Measurements from ENCODE around the gene FRMD8. TPM values are rescaled to one million over a fixed set of nuclear protein-coding genes. Genes with fewer than 3 reads are reported as not detected.

FRMD8 gene
- total RNA-seq, 3 donors from 2014 or later (not counting 1 experiment from before 2014, with no cell fraction given) = 45.6 to 58.4 (median 57.7) TPM

GRCh38 chr11:65404638-65405339 lies 18.4 kb downstream of the FRMD8 start:
- peaks cover 53% of the 10 kb centered on the region for H3K36me3 ChIP-seq (ENCODE audit: control insufficient read depth, insufficient read depth, low read length)
- Mint-ChIP-seq H3K9me3 (no peaks in the 10 kb centered on the region), H3K27ac (no peak overlapping the region), H3K4me3 (no peak overlapping the region), H3K4me1 (no peaks in the 10 kb centered on the region), H3K36me3 (peaks cover 6% of the 10 kb centered on the region), H3K27me3 (ENCODE audit: low read depth in 2 of 2) (no peaks in the 10 kb centered on the region)
- H3K27me3 ChIP-seq (ENCODE audit: control insufficient read depth, insufficient read depth, low read length) = no peaks in the 10 kb centered on the region
- DNase-seq (no peak), ATAC-seq (no peak)
- H3K4me1 ChIP-seq (ENCODE audit: control insufficient read depth, insufficient read depth, low read length) = peaks cover 14% of the 10 kb centered on the region
- intact Hi-C loops (cut with micrococcal nuclease) = no loop called here
- H3K9me3 ChIP-seq (ENCODE audit: control insufficient read depth, insufficient read depth, low read length) = no peaks in the 10 kb centered on the region
- H3K27ac ChIP-seq (ENCODE audit: low read length) = no peak overlapping the region
- no peak overlapping the region for H3K4me3 ChIP-seq (ENCODE audit: low read length)
- WGBS (ENCODE audit: insufficient coverage) = 89% methylated on average over 24 of the region's 24 CpGs
- TF ChIP-seq CTCF (IDR thresholded peaks at IDR 0.05) = no peak

- Mint-ChIP-seq H3K9me3 (no peaks in the 10 kb centered on the region), H3K4me1 (peaks cover 6 to 8% of the 10 kb centered on the region in 2 donors), H3K27me3 (ENCODE audit: low read depth in 2 of 2) (no peaks in the 10 kb centered on the region), H3K36me3 (no peaks in the 10 kb centered on the region), H3K27ac (no peak overlapping the region), H3K4me3 (no peak overlapping the region)
- no peak overlapping the region for H3K4me3 ChIP-seq (ENCODE audit: low read length)
- TF ChIP-seq CTCF (IDR thresholded peaks at IDR 0.05) = no peak
- no peaks in the 10 kb centered on the region for H3K27me3 ChIP-seq (ENCODE audit: control insufficient read depth, insufficient read depth, low read length)
- H3K27ac ChIP-seq (ENCODE audit: low read length) = no peak overlapping the region
- no peaks in the 10 kb centered on the region for H3K9me3 ChIP-seq (ENCODE audit: control insufficient read depth, insufficient read depth, low read length)
- 94% methylated on average over 29 of the region's 29 CpGs for WGBS (ENCODE audit: insufficient coverage)
- peaks cover 37% of the 10 kb centered on the region for H3K36me3 ChIP-seq (ENCODE audit: control insufficient read depth, insufficient read depth, low read length)
- ATAC-seq = peak in 1 of 3 donors; percentile 8
- no peak for DNase-seq
- intact Hi-C loops (cut with micrococcal nuclease) = no loop called here
- H3K4me1 ChIP-seq (ENCODE audit: control insufficient read depth, insufficient read depth, low read length) = peaks cover 7% of the 10 kb centered on the region
These were observed 24.7 kb downstream of the FRMD8 start for GRCh38 chr11:65410936-65411680.

GRCh38 chr11:65411681-65412070 lies 25.2 kb downstream of the FRMD8 start:
- H3K4me1 Mint-ChIP-seq = peaks cover 12 to 14% of the 10 kb centered on the region in 2 donors
- no peak overlapping the region for H3K27ac Mint-ChIP-seq
- ATAC-seq (no peak), DNase-seq (no peak)
- intact Hi-C loops (cut with micrococcal nuclease) = no loop called here
- H3K9me3 ChIP-seq (ENCODE audit: control insufficient read depth, insufficient read depth, low read length) = no peaks in the 10 kb centered on the region
- H3K27ac ChIP-seq (ENCODE audit: low read length) = no peak overlapping the region
- no peak for TF ChIP-seq CTCF (IDR thresholded peaks at IDR 0.05)
- no peak overlapping the region for H3K4me3 Mint-ChIP-seq
- peaks cover 13% of the 10 kb centered on the region for H3K4me1 ChIP-seq (ENCODE audit: control insufficient read depth, insufficient read depth, low read length)
- H3K4me3 ChIP-seq (ENCODE audit: low read length) = no peak overlapping the region
- H3K27me3 ChIP-seq (ENCODE audit: control insufficient read depth, insufficient read depth, low read length) = no peaks in the 10 kb centered on the region
- no peaks in the 10 kb centered on the region for H3K9me3 Mint-ChIP-seq
- no peaks in the 10 kb centered on the region for H3K36me3 Mint-ChIP-seq
- H3K36me3 ChIP-seq (ENCODE audit: control insufficient read depth, insufficient read depth, low read length) = peaks cover 37% of the 10 kb centered on the region
- 86% methylated on average over 5 of the region's 5 CpGs for WGBS (ENCODE audit: insufficient coverage)
- no peaks in the 10 kb centered on the region for H3K27me3 Mint-ChIP-seq (ENCODE audit: low read depth in 2 of 2)

Data from natural killer cell (primary cell).